AG09309 (cell line): ENCODE results near the gene TEX14.

ENCODE experiments used
- DNase-seq: peaks from one replicate; pipeline ENCODE4 v3.0.0-alpha.2; 2010; ENCODE audit warnings: low read depth
- H3K4me3 ChIP-seq: 2 replicates; pipeline ENCODE4 v1.5.1; 2011; ENCODE audit warnings: mild to moderate bottlenecking, low read depth, low read length, moderate library complexity; ENCODE audit not compliant: control insufficient read depth
- TF ChIP-seq, protein P1 (sequence below): IDR thresholded peaks from 2 replicates; pipeline ENCODE4 v1.5.1; 2011; ENCODE audit warnings: mild to moderate bottlenecking, low read depth, low read length, inconsistent platforms; ENCODE audit not compliant: insufficient read depth, control insufficient read depth; ENCODE audit errors: missing control alignments

The TEX14 gene

DNA sequence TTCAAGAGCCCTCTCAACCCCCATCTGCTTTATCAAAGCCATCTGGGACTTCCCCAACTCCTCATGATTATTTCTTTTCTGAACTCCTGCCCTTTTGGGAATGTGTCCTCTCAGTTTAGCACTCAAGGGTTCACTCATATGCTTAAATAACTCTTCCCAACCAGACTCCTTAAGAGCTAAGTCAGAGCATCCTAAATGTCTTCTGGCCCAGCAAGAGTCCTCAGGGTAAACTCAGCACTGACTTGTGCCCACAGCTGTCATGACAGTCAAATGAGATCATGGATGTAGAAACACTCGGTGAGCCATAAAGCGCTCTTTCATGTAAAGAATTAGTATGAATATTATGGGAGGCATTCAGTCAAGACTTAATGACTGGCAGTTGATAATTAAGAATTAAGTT lies 85.9 kb downstream of the TEX14 start:
- TF ChIP-seq, protein P1, sequence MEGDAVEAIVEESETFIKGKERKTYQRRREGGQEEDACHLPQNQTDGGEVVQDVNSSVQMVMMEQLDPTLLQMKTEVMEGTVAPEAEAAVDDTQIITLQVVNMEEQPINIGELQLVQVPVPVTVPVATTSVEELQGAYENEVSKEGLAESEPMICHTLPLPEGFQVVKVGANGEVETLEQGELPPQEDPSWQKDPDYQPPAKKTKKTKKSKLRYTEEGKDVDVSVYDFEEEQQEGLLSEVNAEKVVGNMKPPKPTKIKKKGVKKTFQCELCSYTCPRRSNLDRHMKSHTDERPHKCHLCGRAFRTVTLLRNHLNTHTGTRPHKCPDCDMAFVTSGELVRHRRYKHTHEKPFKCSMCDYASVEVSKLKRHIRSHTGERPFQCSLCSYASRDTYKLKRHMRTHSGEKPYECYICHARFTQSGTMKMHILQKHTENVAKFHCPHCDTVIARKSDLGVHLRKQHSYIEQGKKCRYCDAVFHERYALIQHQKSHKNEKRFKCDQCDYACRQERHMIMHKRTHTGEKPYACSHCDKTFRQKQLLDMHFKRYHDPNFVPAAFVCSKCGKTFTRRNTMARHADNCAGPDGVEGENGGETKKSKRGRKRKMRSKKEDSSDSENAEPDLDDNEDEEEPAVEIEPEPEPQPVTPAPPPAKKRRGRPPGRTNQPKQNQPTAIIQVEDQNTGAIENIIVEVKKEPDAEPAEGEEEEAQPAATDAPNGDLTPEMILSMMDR: no peak
- no peak for DNase-seq
- no peak overlapping the region for H3K4me3 ChIP-seq

DNA sequence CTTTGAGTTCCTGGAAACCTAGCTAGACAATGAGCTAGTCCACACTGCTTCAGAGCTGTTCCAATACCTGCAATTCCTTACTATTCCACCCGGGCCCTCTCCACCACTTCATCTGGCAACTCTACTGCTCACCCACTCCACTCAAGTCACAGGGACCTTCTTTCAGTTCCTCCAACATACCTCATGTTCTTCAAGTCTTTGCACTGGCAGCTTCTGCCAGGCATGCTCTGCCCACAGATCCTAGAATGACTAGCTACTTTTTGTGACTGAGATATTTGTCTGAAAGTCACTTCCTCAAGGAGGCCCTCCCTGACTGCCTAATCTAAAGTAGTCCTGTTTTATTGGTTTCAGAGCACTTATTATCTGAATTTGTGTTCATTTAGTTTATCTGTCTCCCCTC lies 86.4 kb downstream of the TEX14 start:
- H3K4me3 ChIP-seq: no peak overlapping the region
- TF ChIP-seq, protein P1: no peak
- no peak for DNase-seq

DNA sequence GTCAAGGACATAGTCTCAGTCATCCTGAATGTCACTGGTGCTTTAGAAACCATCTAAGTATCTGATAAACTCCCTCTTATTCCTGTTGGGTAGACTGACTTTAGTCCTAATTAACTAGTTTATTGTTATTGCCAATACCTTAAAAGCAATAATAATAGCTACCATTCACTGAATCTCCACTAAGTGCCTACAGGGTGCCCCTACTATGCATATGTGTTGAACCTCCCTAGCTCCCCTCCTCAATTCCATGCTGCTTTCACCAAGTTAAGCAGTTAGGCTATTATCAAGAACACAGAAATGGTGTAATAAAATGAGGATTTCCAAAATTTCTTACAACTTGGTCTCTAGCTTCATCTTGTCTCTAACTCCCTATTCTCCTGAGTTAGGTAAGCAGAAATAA lies 89.9 kb downstream of the TEX14 start:
- DNase-seq: no peak
- H3K4me3 ChIP-seq: no peak overlapping the region
- TF ChIP-seq, protein P1: no peak

- TF ChIP-seq, protein P1: no peak
- no peak for DNase-seq
- H3K4me3 ChIP-seq: no peak overlapping the region
These were observed 94.5 kb downstream of the TEX14 start for GRCh38 chr17:58597371-58597770.

DNA sequence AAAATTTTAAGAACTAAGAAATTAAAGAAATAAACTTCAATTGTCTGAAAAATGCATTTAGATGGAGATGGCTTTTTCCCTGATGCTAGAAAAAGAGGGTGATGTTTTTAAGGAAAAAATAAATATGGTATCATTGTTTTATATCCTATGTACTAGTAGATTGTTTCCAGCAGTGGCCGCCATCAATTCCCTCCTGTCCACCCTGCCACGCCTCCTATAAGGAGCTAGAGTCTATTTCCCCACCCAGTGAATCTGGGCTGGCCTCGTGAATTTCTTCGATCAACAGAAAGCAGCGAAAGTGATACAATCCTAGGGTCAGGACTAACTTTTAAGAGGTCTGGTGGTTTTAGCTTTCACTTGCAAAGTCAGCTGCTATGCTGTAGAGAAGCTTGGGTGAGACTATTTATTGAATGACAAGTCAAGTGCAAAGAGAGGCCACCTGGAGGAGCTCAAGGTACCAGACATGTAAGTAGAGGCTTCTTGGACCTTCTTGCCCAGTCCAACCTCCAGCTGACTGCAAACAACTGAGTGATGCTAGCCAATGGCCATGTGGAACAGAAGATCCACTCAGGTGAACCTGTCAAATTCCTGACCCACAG lies 96.6 kb downstream of the TEX14 start:
- TF ChIP-seq, protein P1: no peak
- no peak for DNase-seq

GRCh38 chr17:58593123-58593522 lies 98.7 kb downstream of the TEX14 start:
- H3K4me3 ChIP-seq: no peak overlapping the region
- DNase-seq: no peak
- TF ChIP-seq, protein P1: no peak

More for the DNA sequence above, 96.6 kb downstream of the TEX14 start:
- H3K4me3 ChIP-seq: no peak overlapping the region
